NCI-H2196 treated with DMSO at 0.1 percent for 48 hours (cell line): ENCODE measurements around the gene CASZ1.
A peak's percentile ranks its signal among the peaks of the same experiment; 100 is the strongest.

ENCODE experiments used
- DNase-seq: peaks from one replicate; lab custom pipeline; 2025; ENCODE audit not compliant: unreplicated experiment; lab: John Stamatoyannopoulos, UW

The CASZ1 gene

DNA sequence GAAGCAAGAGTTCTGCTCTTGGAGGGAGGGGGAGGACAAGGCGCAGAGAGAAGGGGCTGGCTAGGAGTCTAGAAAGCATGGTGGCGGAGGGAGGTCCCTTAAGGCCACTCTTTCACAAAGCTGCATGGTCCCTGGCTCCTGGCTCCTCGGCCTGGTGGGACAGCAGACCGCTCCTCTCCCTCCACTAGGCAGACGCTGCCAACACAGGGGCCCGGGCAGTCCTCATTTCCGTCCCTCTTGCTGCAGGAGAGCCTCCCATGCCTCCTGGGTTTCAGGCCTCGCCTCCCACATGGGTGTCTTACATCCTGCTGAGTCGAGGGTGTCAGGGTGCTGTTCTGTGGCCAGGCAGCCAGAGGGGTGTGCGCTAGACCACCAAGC lies 108.0 kb downstream of the CASZ1 start:
- no peak for DNase-seq

DNA sequence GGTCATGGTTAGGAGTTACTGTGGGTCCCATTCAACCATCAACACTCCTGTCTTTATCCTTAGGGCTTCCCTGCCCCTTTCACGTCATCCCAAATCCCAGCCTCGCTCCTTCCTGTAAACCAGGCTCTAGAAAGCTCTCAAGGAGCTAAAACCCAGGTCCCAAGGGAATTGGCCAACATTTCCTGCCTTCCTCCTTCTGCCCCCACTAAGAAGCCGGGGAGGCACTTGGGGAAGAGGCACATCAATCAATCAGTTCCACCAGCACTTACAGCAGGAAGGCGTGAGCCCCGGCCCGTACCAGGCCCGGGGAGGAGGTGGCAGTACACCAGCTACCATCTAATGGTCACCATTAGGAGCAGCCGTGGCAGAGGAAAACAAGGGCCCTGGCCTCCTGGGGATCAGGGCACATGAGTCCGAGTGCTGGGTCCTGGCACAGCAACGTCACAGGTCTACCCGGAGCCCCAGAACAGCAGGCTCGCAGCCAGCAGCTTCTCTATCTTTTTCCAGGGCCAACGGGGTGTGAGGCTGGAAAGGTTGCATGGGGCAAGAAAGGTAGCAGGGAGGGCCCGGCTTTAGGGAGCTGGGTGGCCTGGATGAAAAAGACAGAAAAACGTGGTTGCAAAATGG lies 108.6 kb downstream of the CASZ1 start:
- no peak for DNase-seq

DNA sequence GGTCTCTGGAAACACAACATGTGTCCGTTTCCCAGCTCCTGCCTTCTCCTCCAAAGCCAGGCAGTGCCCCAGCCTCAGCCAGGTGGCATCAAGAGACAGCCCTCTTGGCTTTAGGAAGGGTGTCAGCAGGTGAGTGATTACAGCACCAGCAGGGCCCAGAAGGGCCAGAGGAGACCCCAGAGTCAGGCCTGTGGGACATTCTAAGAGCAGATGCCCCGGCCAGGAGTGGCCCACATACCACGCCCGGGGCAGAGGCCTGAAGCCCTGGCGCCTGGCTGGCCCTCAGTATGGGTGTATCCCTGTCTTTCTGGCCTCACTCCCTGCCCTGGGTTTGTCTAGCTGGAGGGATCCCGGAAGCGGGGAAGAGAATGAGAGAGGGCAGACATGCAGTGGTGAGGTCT lies 109.2 kb downstream of the CASZ1 start:
- DNase-seq: no peak

DNA sequence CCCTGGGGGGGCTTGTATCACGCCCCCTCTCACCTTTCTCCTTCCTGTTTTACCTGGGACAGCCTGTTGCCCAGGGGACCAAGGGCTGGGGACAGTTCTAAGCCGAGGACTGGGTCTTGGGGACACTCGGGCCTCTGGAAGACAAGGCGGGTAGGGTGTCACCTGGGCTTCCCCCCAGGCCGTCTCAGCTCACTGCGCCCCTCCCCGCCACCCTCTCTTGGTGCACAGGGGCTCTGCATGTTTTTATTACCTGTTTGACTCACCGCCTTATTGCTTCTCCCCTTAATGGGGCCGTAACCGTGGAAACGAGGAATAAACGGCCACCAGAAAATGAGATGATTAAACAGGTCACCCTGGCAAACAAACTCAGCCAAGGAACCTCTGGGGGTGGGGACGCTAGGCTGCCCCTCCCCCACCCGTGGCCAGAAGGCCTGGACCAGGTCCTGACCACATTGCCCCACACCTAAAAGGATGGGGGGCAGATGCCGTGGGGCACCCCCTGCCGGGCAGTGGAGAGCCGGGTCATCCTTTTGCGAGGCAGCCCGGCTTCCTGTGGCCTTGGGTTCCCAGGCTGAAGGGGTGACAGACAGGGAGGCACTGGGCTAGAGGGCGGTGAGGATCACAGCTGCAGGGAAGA lies 109.9 kb downstream of the CASZ1 start:
- no peak for DNase-seq

DNA sequence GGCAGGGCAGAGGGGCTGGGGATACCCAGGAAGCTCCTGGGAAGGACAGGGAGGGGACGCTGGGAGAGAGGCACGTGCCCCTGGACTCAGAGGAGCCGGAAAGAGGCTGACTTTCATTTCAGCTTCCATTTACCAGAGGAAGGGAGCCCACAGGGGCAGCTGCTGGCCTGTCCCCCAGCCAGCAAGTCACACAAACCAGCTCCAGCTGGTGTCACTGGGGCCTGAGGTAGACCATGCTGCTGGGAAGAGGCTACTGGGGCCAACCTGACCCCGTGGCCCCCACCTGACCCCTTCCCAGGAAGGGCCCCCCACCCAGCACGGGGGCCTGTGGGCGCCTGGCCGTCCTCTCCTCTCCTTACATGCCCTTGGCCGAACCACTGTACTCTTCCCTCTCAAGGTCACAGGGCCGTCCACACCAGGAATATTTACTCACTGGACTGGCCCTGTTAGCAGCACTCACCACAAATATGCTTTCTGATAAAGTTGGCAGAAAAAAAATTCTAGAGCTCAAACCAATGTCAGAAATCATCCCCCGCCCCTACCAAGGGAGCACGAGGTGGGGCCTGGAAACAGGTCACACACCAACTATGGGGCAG lies 110.5 kb downstream of the CASZ1 start:
- DNase-seq: no peak

DNA sequence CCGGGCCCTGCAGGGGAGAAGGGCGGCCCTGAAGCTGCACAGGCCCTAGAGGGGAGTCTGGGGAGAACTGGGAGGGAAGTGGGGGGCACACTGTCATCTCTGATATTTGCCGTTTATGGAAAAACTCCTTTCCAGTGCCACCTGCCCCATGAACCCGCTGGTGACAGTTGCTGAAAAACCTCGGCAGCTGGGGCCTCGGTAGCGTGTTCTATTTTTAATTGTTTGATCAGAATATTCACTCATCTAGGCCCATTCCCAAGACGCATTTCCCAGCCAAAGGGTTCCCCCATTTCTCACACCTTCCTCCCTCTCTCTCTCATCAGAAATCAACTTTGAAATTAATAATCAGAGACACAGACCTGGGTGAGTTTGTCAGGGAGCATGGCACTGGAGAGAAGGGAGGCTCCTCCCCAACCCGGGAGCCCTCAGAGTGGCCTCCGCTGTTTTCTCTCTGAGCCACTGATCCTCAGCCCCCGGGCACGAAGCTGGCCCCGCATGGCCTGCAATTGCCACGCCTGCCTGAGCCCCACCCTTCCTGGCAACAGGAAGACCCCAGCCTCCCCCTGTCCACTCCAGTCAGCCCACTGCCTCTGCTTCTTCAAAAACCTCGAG lies 111.1 kb downstream of the CASZ1 start:
- DNase-seq: no peak

DNA sequence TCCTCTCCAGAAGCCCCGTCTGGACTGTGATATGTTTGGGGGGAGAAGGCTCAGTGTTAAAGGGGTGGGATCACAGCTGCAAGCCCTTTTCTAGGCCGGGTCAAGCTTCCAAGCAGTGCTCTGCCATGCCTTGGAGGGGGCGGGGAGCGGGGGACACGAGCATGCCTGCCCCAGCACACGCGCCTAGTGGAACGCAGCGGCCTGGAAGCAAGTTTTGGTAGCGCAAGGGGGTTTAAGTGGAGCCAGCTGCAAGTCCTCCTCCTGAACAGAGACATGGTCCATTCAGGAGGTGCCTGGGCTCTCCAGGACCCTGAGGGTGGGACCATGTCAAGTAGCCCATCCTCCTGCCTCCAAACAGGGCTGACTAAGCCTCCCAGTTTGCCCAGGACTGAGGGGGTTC lies 112.2 kb downstream of the CASZ1 start:
- DNase-seq: no peak

DNA sequence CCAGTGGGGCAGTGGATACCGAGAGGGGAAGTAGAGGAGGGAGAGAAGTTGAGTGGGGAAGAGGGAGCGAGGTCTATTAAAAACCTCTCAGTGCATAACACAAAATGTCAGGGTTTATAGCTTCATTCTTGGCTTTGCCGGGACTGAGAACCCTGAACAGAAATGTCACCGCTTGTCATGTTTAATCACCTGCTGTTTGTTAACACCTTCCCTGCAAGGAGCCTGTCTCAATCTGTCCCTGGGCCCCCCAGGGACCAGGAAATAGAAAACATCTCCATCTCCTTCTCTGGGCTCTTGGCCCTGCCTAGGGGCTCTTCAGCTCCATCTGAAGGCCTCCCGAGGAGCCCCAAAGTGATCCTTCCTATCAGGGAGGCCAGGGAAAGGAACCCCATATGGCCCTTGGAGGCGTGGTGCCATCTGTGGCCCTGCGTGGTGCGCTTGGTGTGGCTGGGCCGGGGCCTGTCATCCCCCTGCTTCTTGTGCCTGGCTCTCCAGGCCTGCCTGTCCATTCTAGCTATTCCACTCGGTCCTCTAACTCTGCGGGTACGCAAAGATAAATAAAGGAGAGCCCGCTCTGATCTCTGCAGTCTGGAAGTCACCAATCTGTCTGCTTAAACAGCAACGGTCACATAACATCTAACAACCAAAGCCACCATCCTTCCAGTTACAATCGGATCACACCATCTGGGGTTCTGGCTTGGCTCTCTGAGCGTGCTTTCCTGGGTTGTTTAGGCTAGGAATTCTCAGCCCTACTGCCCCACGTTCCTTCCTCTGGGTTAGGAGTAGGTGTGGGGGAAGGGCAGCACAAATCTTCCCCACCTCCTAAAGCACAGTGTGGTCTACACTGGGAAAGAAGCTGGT lies 113.8 kb downstream of the CASZ1 start:
- DNase-seq: no peak

DNA sequence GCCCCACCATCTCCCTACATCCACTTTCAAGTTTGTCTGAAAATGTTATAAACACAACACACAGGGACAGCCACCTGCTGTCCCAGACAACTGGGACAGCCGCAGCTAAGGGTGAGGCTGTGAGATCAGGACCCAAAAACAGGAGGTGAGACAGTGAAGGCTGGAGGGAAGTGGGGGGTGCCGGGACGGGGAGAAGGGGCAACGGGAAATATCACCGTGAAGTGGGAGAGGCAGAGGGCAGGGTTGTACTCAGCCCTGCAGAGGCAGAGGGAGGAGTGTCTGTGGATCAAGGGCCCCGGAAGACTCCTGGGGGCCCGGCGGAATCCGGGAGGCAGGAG lies 114.4 kb downstream of the CASZ1 start:
- DNase-seq: no peak

DNA sequence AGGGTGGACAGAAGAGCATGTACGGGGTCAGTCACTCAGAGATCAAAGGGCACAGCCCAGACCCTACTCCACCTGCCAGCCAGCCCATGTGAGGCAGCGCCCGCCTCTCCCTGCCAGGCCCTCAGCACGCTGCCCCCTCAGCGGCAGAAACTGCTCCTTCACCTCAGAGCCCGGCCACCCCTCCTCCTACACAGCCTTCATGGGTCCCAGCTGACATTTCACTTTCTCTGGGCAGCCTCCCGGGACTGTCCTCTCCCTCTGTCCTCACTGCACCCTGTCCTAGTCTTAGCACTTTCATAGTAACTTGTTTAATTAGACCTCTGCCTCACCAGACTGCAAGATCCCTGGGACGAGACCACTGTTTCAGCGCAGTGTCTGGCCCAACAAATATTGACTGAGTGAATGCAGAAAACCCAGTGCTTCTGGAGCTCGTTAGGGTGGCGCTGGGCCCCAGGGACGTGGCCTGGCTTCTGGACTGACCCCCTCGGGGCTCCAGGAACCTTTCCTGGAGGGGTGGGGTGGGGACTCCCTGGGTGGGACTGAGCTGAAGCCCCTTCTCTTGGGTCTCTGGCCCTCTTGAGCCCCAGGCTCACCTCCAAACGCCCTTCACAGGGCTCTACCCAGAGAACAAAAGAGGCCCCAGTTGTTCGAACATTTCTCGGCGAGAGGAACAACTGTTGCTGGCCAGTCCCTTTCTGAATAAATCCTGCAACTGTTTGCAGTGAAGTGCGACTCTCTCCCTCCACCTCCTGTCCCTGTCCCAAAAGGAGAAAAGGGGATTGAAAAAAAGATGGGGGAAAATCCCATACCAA lies 114.9 kb downstream of the CASZ1 start:
- DNase-seq: no peak

DNA sequence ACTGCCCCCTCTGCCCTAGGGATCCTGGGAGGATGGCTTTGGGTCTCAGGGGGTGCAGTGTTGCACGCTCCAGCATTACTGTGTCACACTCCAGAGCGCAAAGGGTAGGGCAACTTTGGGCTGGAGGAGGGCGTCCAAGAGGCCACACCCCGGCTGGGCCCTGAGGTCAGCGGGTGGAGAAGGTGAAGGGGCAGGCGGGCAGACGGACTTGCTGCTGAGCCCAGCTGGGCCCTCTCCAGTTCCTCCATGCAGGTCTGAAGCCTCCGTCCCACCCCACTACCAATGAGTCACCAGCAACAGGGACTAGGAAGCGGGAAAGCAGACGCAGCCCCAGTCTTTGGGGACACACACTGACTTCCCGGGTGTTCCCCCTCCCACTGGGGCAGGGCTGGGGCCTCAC lies 116.0 kb downstream of the CASZ1 start:
- DNase-seq: no peak

DNA sequence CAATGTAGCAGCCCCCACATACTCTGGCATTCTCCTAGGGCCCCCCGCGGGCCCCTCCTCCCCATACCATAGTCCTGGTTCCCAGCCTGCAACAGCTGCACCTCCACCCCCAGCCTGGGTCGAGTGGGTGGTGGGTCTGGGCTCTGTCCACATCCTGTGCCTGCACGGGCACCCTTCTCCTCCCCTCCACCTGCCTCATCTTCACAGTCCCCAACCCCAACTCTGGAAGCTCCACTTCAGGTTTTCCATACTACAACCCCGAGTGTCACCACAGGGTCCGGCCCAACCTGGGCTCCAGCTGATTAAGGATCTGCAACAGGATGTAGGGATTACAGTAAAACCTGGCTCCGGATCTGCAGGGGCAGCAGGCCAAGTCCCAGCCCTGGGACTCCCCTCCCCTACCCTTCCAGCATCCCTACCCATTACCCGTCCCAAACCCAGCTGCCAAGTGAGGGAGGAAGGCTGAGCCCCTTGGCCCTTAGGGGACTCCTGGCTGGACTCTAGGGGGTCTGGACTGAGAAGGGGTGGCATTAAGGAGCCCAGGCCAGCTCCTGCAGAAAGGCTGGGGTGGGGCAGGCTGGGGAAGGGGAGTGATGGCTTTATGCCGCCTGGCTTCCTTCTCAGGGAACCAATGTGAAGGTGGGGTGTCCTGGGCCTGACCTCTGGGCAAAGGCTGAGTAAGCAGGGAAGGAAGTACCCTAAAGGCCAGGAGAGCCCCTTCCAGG lies 116.8 kb downstream of the CASZ1 start:
- DNase-seq: peak; percentile 62

DNA sequence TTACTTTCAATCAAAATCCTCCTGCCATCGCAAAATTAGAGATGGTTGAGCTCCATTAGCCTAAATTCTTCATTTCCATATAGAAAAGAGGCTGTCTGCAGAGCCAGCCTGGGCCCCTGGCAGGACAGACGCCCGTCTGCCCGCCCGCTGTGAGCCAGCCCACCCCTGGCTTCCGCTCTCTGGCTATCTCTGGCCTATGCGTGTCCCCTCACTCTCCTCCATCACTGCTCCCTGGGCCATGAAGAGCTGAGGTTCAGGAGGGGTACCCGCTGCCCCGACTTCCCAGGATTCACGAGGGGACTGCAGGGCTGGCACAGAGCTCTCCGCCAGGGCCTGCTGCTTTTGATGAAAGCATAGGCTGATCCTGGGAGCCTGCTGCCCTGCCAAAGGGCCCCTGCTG lies 117.6 kb downstream of the CASZ1 start:
- no peak for DNase-seq

DNA sequence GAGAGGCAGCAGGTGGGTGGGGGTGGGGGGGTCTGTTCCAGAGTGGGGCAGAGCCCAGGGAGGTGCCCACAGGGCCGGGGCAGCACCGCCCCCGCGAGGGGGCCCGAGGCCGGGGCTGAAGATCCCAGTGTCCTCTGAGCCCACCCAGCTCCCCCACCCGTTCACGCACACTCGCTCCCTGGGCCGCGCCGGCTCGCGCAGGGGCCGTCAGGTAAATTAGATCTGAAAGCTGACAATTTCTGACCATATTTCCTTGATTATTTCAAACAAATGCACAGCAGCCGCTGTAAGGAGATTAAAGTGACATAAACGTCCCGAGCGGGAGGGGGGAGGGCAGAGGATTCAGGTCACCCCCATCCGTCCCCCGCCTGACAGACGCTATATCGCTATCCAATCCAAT lies 118.0 kb downstream of the CASZ1 start:
- DNase-seq: no peak

DNA sequence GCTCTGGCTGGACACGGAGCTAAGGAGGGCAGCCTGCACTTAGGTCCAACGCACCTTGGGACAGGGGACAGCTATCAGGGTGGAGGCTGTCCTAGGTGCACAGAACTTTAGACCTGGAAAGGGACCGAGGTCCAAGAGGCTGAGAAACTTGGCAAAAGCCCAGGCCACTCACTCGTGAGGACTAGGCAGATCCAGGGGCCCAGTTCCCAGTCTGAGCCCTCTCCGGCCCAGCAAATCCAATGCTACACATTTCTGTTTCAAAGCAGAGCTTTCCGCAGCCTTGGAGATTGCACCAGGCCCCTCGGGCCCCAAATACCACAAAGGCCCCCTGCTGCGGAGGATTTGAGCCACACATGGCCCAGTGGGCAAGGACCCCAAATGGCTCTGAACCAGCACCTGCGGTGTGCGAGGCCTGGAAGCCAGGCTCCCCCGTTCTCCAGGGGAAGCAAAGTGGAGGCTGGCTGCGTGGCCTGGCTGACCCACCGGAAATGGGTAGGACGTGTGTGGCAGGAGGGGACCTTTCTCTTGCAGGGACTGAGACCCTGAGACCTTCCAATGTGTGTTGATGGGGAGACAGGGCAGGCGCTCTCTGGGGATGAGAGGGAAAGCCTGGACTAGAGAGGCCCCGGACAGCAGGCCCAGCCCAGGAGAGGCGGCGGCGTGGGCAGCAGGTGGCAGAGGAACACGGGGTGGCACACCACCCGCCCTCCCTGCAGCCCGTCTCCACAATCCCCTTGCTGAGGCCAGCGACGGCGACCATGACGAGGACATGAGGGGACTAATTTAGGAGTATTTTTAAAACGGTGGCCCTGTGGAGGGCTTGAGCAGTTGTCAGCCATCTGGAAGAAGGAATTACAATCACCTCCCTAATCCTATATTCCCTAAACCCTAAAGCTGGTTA lies 118.7 kb downstream of the CASZ1 start:
- no peak for DNase-seq

DNA sequence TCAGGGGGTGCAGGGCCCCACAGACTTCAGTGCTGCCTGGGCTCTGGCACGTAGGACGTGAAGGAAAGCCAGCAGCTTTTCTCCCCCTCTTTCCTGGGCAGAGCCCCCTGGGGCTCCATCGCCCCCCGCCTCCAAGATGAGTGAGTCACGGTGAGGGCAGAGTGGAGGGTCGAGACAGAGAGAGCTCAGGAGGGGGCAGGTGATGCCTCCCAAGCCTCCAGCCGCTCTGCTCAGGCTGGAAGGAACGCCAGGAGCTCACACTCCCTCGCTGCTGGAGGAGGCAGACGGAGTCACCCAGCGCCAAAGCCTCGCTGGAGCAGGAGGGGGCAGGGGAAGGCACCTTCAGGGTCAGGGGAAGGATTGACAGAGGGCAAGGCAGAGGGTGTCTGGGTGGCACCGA lies 119.5 kb downstream of the CASZ1 start:
- no peak for DNase-seq

DNA sequence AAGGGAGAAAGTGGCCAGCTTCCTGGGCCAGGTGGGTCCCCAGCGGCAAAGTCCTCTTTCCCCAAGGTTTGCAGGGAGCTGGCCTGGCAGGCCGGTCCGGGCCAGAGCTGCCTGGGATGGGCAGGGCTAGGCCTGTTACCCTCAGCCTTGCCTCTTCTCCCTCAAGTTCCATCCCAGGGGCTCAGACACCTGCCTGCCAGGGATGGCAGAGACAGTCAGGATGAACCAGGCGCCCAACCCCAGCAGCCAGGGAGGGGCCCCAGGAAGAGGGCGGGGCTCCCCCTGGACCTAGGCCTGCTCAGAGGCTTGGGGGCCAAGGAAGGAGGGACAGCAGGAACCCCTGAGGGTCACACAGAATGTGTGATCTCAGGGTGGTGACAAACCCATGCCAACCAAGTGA lies 120.6 kb downstream of the CASZ1 start:
- DNase-seq: no peak

DNA sequence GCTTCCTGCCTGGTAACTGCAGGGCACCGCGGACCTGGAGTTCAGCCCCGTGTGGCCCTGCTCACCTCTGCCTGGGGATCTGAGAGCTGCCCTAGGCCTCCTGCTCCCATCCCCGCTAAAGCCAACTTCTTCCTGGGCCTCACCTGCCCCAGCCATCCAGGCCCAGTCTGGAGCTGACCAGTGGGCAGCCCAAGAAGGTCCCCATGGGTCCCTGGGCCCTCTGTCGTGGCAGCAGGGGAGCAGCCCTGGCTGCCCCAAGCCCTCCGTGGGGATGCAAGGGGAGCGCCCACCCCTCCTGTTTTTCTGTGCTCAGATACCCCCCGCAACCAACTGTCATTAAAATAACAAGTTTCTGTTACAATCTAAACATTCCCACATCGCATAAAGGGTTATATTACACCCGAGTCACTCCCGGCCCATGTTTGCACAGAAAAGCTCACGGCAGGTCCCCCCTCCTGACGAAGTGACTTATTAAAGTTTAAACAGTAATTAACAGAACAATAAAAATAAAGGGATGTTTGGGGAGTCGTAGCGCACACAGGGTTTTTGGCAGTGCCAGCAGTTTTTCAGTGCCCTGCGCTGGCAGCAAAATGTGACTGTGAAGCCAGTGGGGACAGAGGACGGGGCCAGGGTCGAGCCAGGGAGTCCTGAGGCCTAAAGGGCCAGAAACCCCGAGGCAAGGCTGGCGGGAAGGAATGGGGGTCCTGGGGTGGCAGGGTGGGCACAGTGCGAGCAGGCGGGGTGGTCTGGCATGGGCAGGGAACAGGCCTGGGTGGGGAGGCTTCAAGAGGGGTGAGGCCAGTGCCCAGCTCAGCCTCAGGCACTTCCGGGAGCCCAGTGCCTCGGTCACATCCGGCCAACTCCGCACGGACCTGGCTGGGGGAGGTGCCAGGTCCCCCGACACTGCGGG lies 121.5 kb downstream of the CASZ1 start:
- no peak for DNase-seq
